ENCODE measurements around the gene PADI6. TPM values are rescaled to one million over a fixed set of nuclear protein-coding genes. Genes with fewer than 3 reads are reported as not detected.

Gene PADI6
- total RNA-seq = not detected

DNA sequence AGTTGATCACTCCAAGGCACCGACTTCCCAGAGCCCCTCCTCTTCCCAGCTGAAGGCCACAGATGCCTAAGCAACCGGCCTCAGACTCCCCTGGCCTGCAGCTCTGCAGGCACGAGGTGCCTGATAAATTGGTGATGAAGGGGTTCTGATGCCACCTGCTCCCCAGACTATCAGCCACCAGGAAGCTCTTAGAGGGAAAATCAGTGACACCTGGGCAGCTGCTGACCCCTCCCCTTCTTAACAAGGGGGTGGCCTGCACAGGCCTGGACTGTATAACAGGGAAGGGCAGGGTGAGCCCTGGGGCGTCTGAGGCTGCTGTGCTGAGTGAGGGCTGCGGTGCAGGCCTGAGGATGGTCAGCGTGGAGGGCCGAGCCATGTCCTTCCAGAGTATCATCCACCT, at the start of gene PADI6:
Gene PADI6 (plus strand): TSS at position 301 of the 400 bp plus-strand sequence. CDS start 50 bp downstream, at position 351.
- TF ChIP-seq POLR2AphosphoS5 (IDR thresholded peaks at IDR 0.05) (no peak), EP300 (IDR thresholded peaks at IDR 0.05) (no peak), POLR2A (IDR thresholded peaks at IDR 0.05) (no peak)
- TF ChIP-seq, protein P1, sequence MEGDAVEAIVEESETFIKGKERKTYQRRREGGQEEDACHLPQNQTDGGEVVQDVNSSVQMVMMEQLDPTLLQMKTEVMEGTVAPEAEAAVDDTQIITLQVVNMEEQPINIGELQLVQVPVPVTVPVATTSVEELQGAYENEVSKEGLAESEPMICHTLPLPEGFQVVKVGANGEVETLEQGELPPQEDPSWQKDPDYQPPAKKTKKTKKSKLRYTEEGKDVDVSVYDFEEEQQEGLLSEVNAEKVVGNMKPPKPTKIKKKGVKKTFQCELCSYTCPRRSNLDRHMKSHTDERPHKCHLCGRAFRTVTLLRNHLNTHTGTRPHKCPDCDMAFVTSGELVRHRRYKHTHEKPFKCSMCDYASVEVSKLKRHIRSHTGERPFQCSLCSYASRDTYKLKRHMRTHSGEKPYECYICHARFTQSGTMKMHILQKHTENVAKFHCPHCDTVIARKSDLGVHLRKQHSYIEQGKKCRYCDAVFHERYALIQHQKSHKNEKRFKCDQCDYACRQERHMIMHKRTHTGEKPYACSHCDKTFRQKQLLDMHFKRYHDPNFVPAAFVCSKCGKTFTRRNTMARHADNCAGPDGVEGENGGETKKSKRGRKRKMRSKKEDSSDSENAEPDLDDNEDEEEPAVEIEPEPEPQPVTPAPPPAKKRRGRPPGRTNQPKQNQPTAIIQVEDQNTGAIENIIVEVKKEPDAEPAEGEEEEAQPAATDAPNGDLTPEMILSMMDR (IDR thresholded peaks at IDR 0.05) = no peak
- WGBS, 2 donors (ENCODE audit: low coverage in 1 of 2) = 20% methylated on average over 1 of the region's 7 CpGs; no CpG with 5 or more reads in 1 of the 2 donors
- ATAC-seq = no peak
- Histone ChIP-seq H3K36me3 (no peaks in the 10 kb centered on the region), H3K9me3 (no peaks in the 10 kb centered on the region), H3K4me3 (no peak within 1 kb of the TSS), H3K4me1 (no peaks in the 10 kb centered on the region), H3K27ac (no peak within 1 kb of the TSS), H3K27me3 (peaks cover 68% of the 10 kb centered on the region)

DNA sequence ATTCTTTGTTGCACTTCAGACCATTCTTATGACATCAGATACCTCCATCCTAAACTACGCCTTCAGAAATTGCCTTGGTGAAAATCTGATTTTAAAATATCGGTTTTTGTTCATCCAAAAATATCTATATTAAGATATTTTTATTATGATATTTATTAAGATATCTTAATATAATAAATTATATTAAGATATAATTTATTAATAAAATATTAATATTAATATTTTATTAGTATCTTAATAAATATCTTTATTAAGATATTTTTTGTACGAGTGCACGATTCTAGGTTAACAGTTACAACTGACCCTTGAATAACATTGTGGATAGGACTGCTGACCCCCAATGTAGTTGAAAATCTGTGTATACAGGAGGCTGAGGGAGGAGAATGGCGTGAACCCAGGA, 43.1 kb upstream of the PADI6 start:
- H3K4me3 ChIP-seq = no peak overlapping the region
- TF ChIP-seq, protein P1 (IDR thresholded peaks at IDR 0.05) = no peak
- TF ChIP-seq EP300 (IDR thresholded peaks at IDR 0.05) (no peak), POLR2AphosphoS5 (IDR thresholded peaks at IDR 0.05) (no peak), POLR2A (IDR thresholded peaks at IDR 0.05) (no peak)
- ATAC-seq = no peak
- H3K27me3 ChIP-seq = peaks cover 43% of the 10 kb centered on the region
- H3K9me3 ChIP-seq = peaks cover 0 to 13% (median 0%) of the 10 kb centered on the region in 3 donors
- no peaks in the 10 kb centered on the region for H3K4me1 ChIP-seq
- no peaks in the 10 kb centered on the region for H3K36me3 ChIP-seq
- no peak overlapping the region for H3K27ac ChIP-seq
- 67 to 79% methylated on average over 4 to 5 of the region's 5 CpGs for WGBS, 2 donors (ENCODE audit: low coverage in 1 of 2)

DNA sequence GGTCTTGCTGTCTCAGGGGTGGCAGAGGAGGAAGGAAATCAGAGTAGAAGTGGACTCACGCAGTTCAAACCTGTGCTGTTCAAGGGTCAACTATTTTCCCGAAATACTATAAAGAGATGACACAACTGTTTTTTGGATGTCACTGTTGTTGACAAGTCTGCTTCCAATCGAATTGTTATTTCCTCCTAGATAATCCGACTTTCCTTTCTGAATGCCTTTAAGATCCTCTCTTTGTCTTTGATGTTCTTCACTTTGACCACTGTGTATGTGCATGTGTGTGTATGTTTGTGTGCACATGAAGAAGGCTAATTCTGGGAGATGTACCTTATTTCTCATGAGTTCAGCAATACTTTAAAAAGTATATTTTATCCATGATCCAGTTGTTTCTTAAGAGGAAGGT, 42.4 kb upstream of the PADI6 start:
- 69 to 79% methylated on average over 3 to 4 of the region's 4 CpGs for WGBS, 2 donors (ENCODE audit: low coverage in 1 of 2)
- H3K4me3 ChIP-seq = no peak overlapping the region
- H3K36me3 ChIP-seq = no peaks in the 10 kb centered on the region
- no peak overlapping the region for H3K27ac ChIP-seq
- peaks cover 48% of the 10 kb centered on the region for H3K27me3 ChIP-seq
- ATAC-seq = no peak
- peaks cover 0 to 14% (median 0%) of the 10 kb centered on the region in 3 donors for H3K9me3 ChIP-seq
- no peaks in the 10 kb centered on the region for H3K4me1 ChIP-seq
- TF ChIP-seq EP300 (IDR thresholded peaks at IDR 0.05) (no peak), POLR2A (IDR thresholded peaks at IDR 0.05) (no peak), POLR2AphosphoS5 (IDR thresholded peaks at IDR 0.05) (no peak)
- TF ChIP-seq, protein P1 (IDR thresholded peaks at IDR 0.05) = no peak

DNA sequence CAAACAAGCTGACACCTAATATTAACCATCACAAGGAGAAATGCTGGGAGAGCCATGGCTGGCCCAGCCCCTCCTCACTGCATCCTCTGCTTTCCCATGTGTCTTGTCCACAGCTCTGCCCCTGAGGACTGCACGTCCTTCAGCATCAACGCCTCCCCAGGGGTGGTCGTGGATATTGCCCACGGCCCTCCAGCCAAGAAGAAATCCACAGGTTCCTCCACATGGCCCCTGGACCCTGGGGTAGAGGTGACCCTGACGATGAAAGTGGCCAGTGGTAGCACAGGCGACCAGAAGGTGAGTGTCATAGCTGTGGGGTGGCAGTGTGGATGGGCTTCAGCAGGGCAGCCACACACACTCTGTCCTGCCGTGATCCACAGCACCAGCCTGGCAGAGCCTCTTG, 41.1 kb upstream of the PADI6 start:
- no peak overlapping the region for H3K27ac ChIP-seq
- TF ChIP-seq POLR2A (IDR thresholded peaks at IDR 0.05) = no peak
- TF ChIP-seq POLR2AphosphoS5 (IDR thresholded peaks at IDR 0.05) = no peak
- TF ChIP-seq, protein P1 (IDR thresholded peaks at IDR 0.05) = no peak
- no peak for TF ChIP-seq EP300 (IDR thresholded peaks at IDR 0.05)
- no peak for ATAC-seq
- no peaks in the 10 kb centered on the region for H3K4me1 ChIP-seq
- peaks cover 60% of the 10 kb centered on the region for H3K27me3 ChIP-seq
- 40 to 69% methylated on average over 1 to 3 of the region's 7 CpGs for WGBS, 2 donors (ENCODE audit: low coverage in 1 of 2)
- H3K4me3 ChIP-seq = no peak overlapping the region
- H3K9me3 ChIP-seq = peaks cover 0 to 14% (median 0%) of the 10 kb centered on the region in 3 donors
- H3K36me3 ChIP-seq = no peaks in the 10 kb centered on the region

DNA sequence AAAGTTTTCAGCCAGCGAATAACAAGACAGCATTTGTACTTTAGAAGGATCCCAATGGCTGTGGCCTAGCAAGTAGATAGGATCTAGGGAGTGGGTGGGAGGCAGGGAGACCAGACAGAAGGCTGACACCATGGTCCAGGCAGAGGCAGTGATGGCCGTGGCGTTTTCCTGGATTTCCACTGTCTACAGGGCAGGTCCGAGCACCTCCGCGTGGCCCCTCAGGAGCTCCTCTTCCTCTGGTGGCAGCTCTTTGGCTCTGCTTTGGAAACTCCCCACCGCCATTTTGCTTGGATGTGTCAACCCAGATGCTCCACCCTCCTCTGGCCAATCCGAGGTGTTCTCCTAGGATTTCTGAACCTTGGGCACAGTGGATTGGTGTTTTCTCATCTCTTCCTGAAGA, 38.9 kb upstream of the PADI6 start:
- Histone ChIP-seq H3K27me3 (peaks cover 73% of the 10 kb centered on the region), H3K4me1 (no peaks in the 10 kb centered on the region), H3K27ac (no peak overlapping the region), H3K36me3 (no peaks in the 10 kb centered on the region), H3K9me3 (peaks cover 0 to 14% (median 0%) of the 10 kb centered on the region in 3 donors), H3K4me3 (no peak overlapping the region)
- TF ChIP-seq EP300 (IDR thresholded peaks at IDR 0.05) (no peak), POLR2AphosphoS5 (IDR thresholded peaks at IDR 0.05) (no peak), POLR2A (IDR thresholded peaks at IDR 0.05) (no peak)
- TF ChIP-seq, protein P1 (IDR thresholded peaks at IDR 0.05) = no peak
- WGBS, 2 donors (ENCODE audit: low coverage in 1 of 2) = 93% methylated on average over 3 to 8 of the region's 8 CpGs
- no peak for ATAC-seq

All from gastroesophageal sphincter (tissue), 4 donors.